Middle frontal gyrus (tissue), 1 donor: ENCODE measurements around the gene NUP210L.

Source experiments
- DNase-seq: peaks from one replicate; pipeline ENCODE4 v3.0.0-alpha.2; 2015; ENCODE audit warnings: low spot score; ENCODE audit errors: extremely low spot score

Gene NUP210L

DNA sequence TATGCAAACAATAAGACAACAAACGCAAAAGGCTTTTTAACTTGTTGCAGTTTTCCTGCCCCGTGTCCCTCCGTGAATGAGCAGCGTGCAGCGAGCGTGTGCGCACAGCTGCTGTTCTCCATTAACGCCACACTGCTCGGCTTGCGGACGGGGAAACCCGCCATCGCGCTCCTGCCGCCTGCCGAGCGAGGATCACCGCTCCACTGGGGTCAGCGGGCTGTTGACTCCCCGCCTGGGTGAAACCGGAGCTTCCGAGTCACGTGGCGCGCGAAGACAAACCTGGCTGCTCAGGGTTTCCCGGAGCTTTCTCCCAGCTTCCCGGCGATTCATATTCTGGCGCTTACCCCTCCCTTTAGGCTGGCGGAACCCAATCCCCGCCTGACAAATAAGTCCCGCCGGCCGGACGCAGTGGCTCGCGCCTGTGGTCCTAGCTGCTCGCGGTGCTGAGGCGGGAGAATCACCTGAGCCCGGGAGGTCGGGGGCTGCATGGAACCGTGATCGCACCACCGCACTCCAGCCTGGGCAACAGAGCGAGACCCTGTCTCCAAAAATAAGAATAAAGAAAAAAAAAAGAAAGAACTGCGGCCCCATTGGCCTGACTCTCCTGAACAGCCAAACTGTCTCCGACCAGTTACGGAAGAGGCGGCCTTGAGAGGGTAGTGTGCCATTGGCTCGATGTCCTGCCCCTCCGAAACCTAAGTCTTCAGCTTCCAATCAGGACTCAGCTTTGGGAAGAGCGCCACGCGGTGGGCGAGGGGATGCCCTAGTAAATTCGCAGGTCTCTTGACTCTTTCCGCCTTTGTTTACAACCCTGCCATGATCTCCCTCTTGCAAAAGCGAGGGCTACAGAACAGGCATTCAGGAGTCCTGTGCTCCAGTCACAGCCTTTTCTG lies 187.5 kb downstream of the NUP210L start, which contains the start of gene CREB3L4:
Gene CREB3L4, plus strand, starts transcription at position 796 of the 893 bp plus-strand sequence. CDS start 624 bp downstream, outside the sequence.
- DNase-seq, result peak; percentile 97

- no peak for DNase-seq
Measured at GRCh38 chr1:153963850-153964331, 191.0 kb downstream of the NUP210L start.

GRCh38 chr1:153963030-153963849 lies 191.6 kb downstream of the NUP210L start, which contains the start of gene SLC39A1:
Gene SLC39A1 (minus strand): TSS chr1:153963537. CDS start chr1:153962715, 822 bp downstream.
- DNase-seq, result peak; percentile 96

DNA sequence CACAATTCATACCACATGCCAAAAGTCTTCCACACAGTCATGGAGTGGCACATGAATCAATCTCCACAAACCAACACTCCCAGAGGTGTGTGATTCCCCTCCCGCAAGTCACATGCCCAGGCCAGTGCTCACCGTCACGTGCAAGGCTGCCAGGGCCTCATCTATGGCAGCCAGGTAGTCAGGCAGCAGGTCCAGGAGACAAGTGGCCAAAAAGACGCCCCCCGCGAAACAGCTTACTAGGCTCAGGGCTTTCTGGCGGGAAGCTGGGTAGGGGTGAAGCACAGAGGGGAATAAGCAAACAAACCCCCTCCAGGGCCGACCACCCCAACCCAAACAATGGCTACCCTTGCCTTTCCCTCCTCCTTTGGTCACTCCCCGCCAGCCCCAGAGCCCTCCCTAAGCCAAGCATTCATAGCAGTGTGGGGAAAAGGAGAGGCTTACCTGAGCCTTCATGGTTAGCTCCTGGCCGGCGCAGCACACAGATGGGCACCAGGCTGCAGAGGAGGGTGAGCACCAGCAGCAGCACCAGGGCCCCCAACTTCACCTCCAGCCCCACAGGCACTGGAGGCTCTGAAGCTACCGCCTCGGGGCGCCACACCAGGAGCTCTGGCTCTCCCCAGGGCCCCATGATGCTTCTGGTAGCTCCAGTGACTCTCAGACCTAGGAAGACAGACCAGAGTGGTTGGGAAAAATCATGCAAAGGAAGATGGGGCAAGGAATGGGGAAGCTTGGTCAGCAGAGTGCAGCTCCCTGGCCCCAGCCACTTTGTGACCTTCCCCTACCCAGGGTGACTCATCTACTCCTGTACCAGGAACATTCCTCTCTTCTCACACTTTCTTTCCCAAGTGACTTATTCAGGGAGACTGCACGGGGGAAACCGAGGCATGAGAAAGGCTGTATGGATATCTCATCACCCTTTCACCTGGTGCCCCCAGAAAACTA lies 192.5 kb downstream of the NUP210L start:
- DNase-seq, result no peak

DNA sequence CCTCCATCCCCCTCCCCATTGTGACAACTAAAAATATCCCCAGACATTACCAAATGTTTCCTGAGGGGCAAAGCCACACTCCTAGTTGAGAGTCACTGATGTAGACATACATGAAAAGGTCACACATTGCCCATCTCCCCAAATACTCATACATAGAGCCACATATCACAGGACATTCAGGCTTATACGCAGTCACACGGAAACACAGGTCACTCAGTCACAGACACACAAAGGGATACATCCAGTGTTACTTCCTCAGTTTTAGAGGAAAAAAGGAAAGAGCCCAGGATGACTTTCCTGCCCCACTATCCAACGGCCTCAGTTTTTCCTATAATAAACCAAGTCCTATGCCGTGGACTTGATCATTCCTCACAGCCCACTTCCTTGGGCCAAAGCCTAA lies 193.5 kb downstream of the NUP210L start:
- no peak for DNase-seq

DNA sequence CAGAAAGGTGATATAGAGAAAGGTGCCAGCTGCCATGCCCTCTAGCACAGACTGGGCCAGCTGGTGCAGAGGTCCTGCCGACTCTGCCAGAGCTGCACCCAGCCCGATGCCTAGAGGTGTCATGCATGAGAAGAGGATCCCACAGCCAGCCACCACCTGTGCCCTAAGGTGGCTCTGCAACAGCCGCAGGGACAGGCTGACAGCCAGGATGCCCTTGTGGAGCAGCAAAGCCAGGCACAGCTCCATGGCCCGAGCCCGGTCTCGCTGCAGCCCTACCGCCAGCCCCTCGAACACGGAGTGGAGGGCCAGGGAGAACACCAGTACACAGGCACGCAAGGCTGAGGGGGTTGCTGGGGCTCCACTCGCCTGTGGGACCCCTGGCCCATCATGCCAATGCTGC lies 194.7 kb downstream of the NUP210L start:
- no peak for DNase-seq

- no peak for DNase-seq
Measured at GRCh38 chr1:153959454-153959853, 195.4 kb downstream of the NUP210L start.

GRCh38 chr1:153958961-153959260 lies 196.0 kb downstream of the NUP210L start:
- no peak for DNase-seq

GRCh38 chr1:153958111-153958960 lies 196.5 kb downstream of the NUP210L start, which contains the start of gene CRTC2:
Gene CRTC2 (minus strand): TSS chr1:153958612. CDS start chr1:153958497, 115 bp downstream.
- DNase-seq, result peak; percentile 98

GRCh38 chr1:153957744-153958110 lies 197.1 kb downstream of the NUP210L start:
- DNase-seq, result no peak

GRCh38 chr1:153956997-153957715 lies 197.7 kb downstream of the NUP210L start:
- DNase-seq, result no peak

DNA sequence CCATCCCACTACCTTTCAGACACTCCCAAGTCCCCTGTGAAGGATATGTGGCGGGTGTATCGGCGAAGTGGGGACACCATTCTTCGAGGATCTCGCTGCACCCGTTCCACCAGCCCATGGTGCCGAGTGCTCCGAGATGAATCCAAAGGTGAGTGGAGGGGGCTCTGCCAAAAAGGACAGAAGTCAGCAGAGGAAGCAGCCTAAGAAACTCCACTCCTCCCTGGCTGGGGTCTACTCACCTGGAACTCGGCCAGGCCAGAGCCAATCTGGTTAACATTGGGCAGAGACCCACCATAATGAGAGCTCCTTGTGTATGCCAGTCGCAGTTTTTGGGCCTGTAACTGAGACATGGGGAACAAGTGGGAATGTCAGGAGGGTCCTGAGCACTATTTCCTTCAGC lies 200.0 kb downstream of the NUP210L start:
- DNase-seq, result no peak

DNA sequence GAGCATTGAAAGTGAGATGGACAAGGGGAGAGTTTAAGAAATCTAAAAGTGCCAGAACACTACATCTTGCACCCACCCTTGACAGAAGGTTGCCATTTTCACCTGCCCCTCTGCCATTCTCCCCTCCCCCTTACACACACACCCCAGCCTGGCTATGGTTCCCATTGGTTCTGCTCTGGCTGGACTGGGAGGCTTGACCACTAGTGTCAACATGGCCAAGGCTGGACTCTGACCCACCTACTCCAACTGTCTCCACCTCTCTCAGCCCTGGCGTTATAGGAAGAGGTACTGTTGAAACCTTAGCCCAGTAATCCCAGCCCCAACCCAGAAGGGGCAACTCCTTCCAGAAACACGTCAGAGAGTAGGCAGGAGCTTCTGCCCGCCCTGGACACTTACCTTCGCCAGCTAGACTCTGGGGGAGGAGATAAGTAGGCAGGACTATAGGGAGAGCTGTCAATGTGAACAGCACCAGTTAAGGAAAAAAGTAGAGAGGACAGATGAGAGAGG lies 201.0 kb downstream of the NUP210L start:
- DNase-seq, result no peak

- DNase-seq, result no peak
Measured at GRCh38 chr1:153951801-153952200, 203.1 kb downstream of the NUP210L start.

DNA sequence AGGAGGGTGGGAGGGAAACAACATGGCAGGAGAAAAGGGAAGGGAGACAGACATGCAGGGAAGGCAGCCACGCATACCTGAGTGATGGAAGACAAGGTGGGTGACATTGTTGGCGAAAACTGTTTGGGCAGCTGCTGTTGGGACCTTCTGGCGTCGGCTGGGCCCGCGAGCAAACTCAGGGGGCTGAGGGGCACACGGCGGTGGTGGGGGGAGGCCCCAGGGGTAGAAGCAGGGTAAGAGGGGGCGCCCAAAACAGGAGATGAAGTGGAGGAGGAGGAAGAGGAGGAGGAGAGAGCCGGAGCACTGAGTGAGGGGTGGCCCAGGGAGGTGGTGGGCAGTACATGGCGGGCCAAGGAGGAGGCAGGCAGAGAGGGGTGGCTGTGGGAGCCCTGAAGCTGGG lies 203.7 kb downstream of the NUP210L start:
- DNase-seq, result no peak

- peak; percentile 73 for DNase-seq
Measured at GRCh38 chr1:153946622-153947241, 208.1 kb downstream of the NUP210L start, which contains the start of gene DENND4B. Gene DENND4B (minus strand): TSS chr1:153946718. CDS start chr1:153944374, 2,344 bp downstream.

DNA sequence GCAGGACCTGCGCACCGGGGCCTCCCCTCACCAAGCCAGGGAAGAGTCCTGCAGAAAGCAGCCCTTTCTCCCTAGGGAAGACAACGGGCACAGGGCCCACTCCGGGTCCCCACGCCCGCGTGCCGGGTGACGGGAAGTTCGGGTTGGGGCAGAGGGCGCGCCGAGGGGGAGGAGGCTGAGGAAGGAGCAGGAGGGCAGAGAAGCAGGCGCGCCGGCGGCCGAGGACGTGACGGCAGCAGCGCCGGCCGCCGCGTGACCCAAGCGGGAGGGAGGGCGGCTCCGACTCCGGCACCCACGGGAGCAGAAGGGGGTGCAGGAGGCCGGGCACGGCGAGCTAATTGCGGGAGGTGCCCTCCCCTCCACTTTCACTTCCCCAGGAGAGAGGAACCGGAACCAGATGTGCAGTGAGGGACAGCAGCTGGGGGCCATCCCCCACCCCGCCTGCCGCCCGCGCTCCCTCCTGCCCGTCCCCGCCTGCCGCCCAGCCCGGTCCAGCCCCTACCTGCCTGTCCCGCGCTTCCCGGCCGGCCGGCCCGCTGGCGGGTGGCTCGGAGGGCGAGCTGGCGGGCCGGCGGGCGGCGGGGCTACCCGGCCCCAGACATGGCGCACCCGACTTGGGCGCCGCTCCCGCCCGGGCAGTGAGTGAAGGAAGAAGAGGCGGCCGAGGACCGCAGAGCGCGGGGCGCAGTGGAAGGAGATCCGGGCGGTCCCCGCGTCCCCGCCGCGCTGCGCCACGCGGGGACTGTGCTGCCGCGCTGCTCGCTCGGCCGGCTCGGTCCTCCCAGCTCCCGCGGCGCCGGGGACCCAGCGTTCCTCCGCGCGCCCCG lies 208.9 kb downstream of the NUP210L start:
- no peak for DNase-seq
